Fibroblast of the aortic adventitia (primary cell): ENCODE measurements around the gene CENPN. TPM values are rescaled to one million over a fixed set of nuclear protein-coding genes. Genes with fewer than 3 reads are reported as not detected.

Experiments
- DNase-seq: peaks from one replicate; pipeline ENCODE4 v3.0.0-alpha.2; 2010; ENCODE audit warnings: low read depth
- H3K4me3 ChIP-seq: 2 replicates; pipeline ENCODE4 v1.5.1; 2011; ENCODE audit warnings: low read depth, mild to moderate bottlenecking, control low read depth, low read length, moderate library complexity
- CTCF ChIP-seq: IDR thresholded peaks from 2 replicates; pipeline ENCODE4 v1.5.1; 2011; ENCODE audit warnings: mild to moderate bottlenecking, low read length, control low read depth, inconsistent platforms; ENCODE audit not compliant: insufficient read depth
- total RNA-seq: library from RNA; depleted of rRNA; stranded (reverse); fragments of >200 nt; gene quantifications from 2 replicates; pipeline ENCODE4 v1.2.3, GENCODE V29; 2012; ENCODE audit warnings: low replicate concordance

The CENPN gene
- total RNA-seq, 1 donor = 65.5 TPM

- peak overlapping the region; percentile 46 for H3K4me3 ChIP-seq
- no peak for TF ChIP-seq CTCF
- DNase-seq = no peak
These were observed 10.3 kb upstream of the CENPN start for GRCh38 chr16:80996688-80997138.

GRCh38 chr16:80997139-80997798 lies 9.7 kb upstream of the CENPN start:
- no peak for TF ChIP-seq CTCF
- peak; percentile 67 for DNase-seq
- H3K4me3 ChIP-seq = peak overlapping the region; percentile 46

- H3K4me3 ChIP-seq = no peak overlapping the region
- no peak for TF ChIP-seq CTCF
- DNase-seq = no peak
These were observed 8.9 kb upstream of the CENPN start for GRCh38 chr16:80997964-80998620.

GRCh38 chr16:81000873-81001272 lies 6.1 kb upstream of the CENPN start:
- no peak for TF ChIP-seq CTCF
- no peak overlapping the region for H3K4me3 ChIP-seq
- no peak for DNase-seq

GRCh38 chr16:81001330-81001729 lies 5.7 kb upstream of the CENPN start:
- TF ChIP-seq CTCF = no peak
- no peak overlapping the region for H3K4me3 ChIP-seq
- no peak for DNase-seq

- no peak for TF ChIP-seq CTCF
- H3K4me3 ChIP-seq = no peak overlapping the region
- peak; percentile 18 for DNase-seq
These were observed 4.0 kb upstream of the CENPN start for GRCh38 chr16:81003064-81003463.
